Hematopoietic multipotent progenitor cell treated with erythropoietin and hydrocortisone succinate and interleukin-3 and kit ligand, for 8 days (in vitro differentiated cells): Measurements from ENCODE around the gene PPARA.

Experiments
- DNase-seq: peaks from one replicate; pipeline ENCODE4 v3.0.0-alpha.2; 2015

Gene PPARA

DNA sequence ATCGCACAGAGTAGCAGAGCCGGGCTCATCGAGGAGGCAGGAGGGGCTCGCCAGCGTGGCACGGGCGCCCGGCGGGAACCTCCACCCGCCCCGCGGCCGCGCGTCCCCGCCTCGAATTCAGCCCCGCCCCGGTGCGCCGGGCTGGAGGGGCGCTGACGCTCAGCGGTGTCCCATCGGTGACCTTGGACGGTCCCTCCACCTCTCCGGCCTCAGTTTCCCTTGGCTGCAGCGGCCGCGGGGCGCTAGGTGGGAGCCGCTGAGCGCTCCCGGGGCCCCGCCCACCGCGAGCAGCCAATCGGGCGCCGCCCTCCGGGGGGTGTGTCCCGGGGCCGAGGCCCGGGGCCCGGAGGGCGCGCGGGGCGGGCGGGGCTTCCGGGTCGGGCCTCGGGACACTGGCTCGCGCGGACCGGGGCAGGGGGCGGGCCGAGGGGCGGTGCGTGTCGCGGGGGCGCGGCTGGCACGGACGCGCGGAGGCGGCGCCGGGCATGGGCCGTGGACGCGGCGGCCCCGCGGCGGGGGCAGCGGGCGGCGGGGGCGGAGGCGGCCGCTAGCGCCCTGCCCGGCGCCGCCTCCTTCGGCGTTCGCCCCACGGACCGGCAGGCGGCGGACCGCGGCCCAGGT is at the start of gene PPARA:
Gene PPARA, plus strand, starts transcription at position 493 of the 621 bp plus-strand sequence. CDS start 47,858 bp downstream, outside the sequence.
- peak; percentile 82 for DNase-seq

DNA sequence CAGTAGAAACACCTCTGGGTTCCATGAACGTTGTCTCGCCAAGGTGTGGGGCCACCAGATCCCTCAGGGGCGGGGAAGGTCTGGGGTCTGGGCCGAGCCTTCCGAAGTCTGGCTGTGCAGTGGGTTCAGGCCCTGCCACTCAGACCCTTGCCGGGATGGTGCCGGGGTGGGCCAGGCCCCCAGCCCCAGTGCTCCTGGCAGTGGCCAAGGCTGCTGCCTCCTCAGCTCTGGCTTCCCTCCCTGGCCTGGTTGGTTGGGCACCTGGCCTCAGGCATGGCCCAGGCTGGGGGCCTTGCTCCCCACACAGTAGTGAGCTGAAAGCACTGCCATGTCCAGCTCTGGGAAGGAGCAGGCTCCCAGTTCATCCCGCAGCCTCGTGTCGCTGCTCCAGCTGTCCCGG is 48.2 kb upstream of the PPARA start:
- DNase-seq: no peak

DNA sequence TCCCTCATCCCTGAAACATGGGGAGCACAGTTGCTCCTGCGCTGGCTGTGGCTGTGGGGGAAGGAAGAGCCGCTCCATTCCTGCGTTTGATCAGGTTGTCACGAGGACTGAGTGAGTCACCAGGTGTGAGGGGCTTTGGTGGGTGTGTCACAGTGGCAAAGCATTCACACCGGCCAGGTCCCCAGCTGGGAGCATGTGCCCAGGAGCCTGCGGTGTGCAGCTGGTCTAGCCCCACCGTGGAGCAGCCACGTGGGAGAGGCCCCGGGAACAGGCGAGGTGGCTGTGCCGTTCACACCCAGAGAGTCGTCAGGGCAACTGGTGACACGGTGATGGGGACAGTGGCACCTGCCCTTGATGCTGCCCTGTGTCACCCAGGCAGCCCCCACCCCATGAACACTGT is 47.6 kb upstream of the PPARA start:
- DNase-seq: no peak

DNA sequence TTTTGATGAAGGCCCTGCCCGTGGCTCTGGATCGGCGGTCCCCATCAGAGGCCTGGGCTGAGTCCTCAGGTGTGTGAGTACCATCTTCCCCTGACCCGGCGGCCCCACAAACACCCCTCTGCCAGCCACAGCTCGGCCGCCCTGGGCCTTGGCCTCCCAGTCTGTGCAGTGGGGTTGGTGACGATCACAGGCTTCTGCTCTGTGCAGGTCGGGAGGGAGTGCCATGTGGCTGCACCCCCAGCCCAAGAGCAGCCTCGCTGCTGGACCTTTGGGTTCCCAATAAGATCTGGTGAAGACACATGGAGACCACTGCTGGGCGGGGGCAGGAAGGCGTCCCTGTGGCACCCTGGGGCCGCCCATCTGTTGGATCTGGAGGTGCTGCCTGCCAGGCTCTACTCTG is 47.1 kb upstream of the PPARA start:
- DNase-seq: no peak

DNA sequence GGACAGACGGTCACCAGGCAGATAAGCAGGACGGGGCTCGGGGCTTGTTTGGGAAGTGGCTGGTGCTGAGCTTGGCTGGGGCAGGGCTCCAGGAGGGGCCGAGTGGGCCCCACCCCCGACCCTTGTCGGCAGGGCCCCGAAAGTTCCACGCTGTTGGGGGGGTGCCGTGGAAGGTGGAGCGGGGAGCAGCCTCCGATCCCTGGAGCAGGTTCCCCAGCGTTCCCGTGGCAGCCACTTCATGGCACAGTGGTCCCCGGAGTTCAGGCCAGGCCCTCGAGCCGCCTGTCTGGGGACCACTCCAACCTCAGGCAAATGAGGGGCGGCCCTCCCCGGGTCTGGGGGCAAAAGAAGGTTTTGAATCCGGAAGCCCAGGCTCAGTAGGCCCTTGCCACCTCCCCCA is 46.7 kb upstream of the PPARA start:
- no peak for DNase-seq

DNA sequence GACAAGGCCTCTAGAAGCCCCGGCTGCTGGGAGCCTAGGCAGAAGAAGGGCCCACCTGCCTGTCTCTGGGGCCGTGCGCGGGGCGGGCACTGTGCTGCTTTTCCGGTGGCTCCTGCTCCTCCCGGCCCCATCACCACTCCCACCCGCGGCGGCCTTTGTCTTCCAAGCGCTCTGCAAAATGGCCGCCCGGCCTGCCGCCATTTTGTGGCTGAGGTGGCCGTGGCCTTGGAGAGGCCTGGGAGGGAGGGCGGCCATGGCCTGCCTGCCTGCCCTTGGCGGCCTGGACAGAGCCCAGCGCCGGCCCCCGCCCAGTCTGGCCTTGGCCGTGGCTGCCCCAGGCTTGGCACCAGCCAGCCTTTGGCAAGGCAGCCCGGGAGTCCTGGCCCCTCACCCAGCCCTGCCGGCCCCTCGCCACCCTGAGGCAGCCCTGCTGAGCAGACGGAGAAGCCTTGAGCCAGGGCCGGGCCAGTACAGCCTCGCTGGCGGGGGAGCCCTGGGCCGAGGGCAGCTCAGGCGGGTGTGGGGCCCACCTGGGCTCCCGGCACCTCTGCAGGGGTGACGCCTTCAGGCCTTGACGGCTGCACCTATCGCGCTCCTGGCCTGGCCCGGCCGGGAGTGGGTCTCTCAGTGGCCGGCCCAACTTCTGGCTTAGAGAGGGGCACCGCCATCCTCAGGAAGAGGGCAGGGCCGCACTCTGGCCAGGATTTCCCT is 46.0 kb upstream of the PPARA start:
- DNase-seq: no peak

DNA sequence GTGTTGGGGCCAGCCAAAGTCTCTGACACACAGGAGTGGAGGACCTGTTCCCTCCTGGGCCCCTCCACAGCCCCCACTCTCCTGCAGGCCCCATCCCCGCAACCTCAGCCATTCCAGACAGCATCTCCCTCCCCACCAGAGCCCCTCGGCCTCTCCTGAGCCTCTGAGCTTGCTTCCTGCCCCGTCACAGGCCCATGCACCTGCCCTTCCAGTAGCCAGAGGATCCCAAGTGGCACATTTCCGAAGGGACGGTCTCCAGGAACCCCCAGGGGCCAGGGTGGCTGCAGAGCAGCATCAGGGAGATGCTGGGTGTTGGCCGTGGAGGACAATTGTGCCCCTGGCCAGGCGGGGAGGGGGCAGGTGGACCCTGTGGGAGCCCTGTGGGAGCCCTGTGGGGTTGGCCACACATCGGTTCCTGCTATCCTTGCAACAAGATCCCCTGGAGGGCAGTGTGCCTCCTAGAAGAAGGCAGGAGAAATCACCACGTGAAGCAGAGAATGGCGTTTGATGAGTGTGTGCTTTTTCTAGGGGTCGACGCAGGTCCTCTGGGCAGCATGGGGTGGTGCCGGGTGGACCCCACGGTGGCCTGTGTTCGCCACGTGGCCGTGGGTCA is 45.3 kb upstream of the PPARA start:
- DNase-seq: no peak

DNA sequence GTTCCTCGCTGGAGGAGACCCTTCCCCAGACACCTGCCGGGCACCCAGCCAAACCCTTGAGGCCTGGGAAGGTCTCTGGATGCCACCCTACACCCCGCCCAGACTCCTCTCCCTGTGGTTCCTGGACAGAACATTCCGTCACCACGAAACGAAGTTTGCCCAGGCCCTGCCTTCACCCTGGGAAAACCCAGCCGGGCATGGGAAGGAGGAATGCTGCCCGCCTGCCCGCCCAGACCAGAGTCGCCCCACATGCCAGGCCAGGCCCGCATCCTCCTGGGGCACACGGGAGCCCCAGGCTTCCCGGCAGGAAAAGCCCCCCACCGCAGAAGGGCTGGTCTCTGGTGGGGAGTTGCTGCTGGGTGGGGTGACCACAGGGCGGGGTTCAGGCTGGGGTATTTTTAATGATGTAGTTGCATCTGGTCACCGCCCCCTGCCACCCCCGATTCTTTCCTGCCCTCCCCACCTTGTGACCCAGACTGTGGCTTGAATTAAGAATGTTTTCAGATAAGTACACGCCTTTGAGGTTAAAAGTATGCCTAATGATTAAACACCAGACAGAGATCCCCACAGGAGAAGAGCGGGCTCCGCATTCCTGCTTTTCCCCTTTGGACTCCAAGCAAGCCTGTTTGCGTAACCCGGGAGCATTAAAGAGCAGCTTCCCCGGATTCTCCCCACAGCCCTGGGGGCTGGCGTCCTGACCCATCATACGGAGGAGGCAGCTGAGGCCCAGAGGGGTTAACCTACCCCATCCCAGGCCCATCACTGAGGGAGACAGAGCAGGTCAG is 44.6 kb upstream of the PPARA start:
- peak; percentile 13 for DNase-seq

DNA sequence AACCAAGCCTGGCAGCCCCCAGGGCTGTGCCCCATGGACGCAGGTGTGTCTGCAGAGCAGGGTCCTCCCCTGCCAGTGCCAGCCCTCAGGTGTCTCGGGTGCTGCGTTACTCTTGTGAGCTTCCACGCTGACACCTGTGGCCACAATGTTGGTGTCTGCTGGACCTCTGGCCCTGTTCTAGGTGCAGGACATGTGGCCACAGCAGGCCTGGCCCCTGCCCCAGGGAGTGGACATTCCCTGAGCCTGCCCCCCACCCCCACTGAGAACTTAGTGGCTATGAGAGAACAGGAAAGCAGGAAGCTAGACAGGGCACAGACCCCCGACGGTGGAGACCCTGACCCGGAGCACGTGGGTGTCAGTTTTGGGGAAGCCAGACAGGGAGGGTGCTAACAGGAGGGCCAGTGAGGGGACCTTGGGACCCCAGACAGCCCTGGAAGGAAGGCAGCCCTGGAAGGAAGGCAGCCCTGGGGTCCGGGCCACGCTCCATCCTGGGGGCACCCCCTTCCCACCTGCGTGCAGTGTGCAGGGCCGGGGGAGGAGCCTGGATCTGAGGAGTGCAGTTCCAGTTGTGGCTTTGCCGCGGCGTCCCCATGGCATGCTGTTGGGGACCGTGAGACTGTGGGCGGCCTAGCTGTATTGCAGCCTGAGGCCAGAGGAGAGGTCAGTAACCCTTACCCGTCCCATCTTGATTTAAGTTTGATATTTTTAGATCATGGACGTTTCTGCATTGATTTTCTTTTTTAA is 43.9 kb upstream of the PPARA start:
- no peak for DNase-seq

DNA sequence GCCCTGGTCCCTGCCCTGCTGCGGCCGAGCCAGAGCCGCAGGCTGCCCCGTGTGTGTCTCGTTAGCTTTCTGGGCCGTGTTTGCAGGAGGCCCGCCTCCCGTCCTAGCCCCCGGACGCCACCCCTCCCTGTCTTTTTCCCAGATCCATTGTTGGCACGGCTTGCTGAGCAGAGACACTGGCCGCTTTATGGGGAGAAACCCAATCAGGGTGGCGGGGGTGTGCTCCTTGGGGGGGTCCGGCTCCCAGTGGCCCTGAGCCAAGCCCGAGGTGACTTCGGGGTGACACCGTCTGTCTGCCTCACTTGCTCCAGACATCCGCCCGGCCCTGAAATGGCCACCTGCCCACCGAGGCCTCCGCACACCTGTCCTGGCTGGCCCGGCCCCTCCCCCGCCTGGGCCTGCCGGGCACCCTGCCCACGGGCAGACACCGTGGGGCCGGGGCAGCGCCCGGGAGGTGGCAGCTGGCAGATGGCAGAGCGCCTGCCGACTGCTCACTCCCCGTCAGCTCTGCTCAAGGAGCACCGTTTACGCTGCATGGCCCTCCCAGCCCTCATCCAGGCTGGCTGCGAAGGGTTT is 43.1 kb upstream of the PPARA start:
- no peak for DNase-seq

DNA sequence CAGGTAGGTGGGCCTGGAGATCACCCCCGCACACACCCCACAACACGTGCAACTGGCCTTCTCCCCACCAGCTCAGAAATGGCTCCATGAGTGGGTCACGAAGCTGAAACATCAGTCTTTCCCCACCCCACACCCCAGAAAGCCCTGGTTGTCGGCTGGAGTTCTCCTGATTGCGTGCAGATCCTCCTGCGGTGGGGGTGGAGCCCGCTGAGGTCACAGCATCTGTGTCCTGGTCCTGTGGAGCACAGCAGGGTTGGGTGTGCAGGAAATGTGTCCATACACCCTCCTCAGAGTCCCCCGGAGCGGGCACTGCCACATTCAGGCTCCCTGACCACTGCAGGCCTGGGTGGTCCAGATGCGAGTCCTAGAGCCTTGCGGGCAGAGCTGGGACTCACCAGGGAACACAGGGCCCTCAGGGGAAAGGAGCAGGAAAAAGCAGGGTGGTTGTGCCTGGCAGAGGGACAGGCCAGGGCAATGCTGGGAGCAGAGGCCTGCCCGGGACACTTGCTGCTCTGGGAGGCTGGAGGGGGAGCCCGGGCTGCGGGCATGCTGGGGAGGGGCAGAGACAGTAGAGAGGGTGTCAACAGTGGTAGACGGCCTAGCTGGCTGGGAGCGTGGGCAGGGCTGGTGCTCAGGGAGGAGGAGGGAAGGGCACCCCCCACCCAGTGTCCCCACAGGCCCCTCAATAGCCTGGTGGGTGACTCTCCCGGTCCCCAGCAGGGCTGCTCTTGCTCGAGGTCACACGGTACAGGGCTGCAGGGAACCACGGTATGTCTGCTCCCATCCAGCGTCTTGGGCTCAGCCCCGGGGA is 42.4 kb upstream of the PPARA start:
- DNase-seq: no peak

DNA sequence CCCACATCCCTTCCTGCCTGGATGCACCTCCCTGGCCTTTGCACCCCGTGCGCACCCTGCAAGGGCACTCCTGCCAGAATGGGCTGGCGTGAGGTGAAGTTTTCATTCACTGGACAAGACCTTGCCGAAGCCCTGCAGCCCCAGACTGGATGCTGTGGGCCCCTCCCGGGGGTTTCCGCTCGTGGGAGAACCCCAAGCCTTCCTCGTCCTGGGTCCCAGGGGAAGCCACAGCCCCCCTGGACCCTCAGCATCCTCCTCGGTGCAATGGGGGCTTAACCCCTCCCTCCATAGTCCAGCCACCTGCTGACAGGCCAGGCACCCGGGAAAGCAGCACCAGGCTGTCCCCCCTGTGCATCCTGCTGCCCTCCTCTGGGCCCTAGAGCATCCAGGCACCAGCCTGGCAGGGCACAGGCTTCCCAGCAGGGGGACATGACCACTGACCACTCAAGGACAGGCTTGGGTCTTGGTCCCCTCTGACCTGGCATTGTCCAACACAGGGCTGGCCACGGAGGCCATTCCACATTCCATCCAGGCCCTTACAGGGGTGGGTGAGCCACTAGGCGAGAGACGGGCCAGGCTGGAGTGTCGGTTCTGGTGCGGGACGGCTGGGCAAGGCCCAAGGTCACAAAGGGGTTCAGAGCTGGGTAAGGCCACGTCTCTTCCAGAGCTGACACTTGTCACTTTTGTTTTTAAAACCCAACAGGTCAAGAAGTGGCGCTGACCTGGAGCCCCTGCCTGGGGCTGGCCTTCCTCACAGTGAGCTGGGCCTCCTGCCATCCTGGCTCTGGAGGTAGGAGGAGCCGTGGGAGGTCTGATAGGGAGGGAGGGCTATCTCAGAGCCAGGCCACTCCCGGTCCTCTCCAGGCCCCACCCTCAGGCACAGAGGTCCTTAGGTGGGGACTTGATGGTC is 41.5 kb upstream of the PPARA start:
- peak; percentile 62 for DNase-seq

DNA sequence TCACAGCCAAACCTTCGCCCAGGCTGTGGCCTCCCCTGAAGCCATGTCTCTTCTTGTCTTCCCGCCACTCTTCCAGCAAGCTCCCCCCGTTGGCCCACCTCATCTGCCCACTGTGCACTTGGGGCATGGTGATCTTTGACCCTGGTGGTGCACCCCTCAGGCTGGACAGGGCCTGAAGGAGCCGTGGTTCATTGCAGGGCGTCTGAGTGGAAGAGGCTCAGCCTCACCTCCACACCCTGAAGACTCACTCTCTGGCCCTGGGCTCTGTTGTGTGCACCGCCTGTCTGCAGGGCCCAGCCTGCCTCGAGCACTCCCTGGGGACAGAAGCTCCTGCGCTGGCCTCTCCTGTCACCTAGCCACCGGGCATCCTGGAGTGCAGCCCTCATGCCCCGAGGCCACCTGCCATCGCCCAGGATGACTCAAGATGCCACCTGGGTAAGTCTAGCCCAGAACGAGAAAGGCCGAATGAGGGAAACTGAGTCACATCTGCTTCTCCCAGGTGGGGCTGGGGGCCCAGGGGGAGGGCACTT is 40.8 kb upstream of the PPARA start:
- DNase-seq: no peak

DNA sequence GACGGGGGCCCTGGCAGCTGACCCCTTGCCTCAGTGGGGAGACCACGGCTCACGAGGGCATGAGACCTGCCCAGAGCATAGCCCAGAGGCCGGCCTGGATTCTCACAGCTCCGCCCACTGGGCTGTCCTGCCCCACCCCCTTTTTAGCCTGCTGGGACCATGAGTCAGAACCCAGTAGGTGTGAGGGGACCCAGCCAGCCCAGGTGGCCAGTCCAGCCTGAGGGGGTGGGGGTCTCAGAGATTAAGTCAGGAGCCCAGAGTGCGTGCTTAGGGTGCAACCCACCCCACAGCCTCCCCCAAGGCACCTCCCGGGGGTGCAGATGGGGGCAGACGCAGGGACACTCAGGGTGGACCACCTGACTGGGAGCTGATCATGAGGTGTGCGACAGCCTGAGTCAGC is 40.1 kb upstream of the PPARA start:
- DNase-seq: peak; percentile 21

DNA sequence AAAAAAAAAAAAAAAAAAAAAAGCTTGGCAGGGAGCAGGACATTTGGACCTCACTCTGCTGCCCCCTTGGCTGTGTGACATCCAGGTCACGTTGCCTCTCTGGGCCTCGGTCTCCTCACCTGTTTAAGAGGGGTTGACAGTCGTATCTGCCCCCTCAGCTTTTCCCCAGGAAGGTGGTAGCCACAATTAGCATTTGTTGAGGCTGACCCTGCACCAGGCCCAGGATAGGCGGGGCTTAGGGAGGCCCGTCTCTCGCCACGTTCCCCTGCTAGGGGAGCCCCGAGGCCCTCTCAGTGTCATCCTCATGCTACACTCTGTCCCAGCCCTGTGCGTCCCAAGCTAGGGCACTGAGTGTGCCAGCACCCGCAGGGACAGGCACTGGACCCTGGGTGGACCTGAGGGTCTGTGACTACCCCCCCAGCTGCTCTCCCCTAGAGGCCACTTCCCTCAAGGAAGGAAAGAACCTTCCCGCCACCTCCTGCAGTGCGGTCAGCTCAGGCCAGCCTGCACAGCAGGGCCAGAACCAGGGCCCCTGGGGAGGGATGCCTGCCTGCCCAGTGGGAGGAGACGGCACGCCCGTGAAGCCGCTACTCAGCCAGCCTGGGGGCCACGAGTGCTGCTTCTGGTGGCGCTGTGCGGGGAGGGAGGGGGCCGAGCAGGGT is 38.5 kb upstream of the PPARA start:
- DNase-seq: no peak

DNA sequence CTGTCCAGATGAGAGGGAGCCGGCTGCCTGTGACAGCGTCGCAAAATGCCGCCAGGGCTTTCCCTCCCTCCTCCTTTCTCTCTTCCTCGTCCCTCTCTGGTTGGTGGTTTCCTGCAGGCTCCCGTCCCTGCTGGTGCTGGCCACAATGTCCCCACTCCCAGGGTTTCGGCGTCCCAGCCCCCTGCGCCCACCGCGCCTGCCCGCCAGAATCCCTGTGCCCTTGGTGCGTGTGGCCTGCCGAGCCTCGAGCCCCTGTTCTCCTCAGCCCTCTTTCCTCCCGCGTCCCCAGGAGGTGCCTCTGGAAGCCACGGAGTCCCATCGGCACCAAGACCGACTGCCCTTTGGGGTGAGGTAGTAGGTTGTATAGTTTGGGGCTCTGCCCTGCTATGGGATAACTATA is 37.9 kb upstream of the PPARA start:
- no peak for DNase-seq

DNA sequence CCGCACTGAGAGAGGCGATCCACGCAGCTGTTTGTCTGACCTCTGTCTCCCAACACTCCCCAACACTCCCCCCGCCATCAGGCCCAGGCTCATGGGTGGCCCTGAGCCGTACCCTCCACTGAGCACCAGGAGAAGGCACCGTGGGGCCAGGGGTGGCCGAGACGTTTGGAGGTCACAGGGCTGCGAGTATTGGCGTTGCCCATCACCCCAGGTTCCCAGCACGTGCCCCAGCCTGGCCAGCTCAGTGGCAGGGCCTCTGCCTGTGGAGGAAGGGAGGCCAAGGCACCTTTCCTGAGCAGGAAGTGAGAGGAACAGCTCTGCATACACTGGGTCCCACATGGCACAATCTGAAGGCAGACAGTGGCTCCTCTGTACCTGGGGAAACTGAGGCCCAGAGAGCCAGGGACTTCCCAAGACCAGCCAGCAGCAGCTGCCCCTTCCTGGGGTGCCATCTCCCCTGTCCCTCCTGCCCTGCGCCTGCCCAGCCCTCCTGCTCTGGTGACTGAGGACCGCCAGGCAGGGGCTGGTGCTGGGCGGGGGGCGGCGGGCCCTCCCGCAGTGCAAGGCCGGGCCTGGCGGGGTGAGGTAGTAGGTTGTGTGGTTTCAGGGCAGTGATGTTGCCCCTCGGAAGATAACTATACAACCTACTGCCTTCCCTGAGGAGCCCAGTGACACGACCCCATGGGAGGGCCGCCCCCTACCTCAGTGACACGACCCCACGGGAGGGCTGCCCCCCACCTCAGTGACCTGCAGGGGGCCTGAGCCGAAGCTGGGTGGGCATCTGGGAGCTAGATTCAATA is 37.0 kb upstream of the PPARA start:
- no peak for DNase-seq

DNA sequence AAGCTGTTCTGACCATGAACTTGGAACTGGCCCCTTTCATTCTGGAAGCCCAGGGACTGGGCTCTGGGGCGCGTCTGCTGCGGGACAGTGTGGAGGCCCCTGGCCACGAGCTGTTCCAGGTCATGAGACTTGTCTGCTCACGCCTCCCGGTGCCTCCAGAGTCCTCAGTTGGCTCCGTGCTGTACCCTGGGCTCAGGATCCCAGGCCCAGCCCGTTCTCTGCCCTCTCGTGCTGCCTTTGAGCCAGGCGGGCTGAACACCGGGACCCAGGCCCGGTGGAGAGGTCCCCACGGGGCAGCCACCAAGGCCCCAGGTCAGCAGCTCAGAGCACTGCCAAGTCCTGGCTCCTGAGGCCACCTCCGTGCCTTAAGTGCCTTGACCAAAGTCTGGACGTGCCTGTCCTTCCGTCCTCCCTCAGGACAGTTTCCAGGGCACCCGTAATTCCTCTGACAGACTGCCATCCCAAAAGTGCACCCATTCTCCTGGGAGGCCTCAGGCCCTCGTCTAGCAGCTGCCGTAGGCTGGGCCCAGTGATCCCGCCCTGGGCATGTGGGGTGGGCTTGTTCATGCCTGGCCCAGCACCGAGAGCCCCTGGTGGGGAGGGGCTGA is 36.3 kb upstream of the PPARA start:
- no peak for DNase-seq
